Neural cell (in vitro differentiated cells): ENCODE measurements around the gene CPD.

Experiments
- CTCF ChIP-seq: fragments of 450-650 bp; IDR thresholded peaks from 2 replicates; pipeline ENCODE4 v1.5.1; 2014; ENCODE audit warnings: antibody characterized with exemption, mild to moderate bottlenecking, moderate library complexity; ENCODE audit not compliant: poor library complexity, severe bottlenecking
- RAD21 ChIP-seq: fragments of 450-650 bp; conservative IDR thresholded peaks from 2 replicates; pipeline ENCODE4 v1.6.1; 2014; ENCODE audit warnings: antibody characterized with exemption, mild to moderate bottlenecking, moderate library complexity
- TAF1 ChIP-seq: IDR thresholded peaks from 2 replicates; pipeline ENCODE4 v1.6.1; 2012; ENCODE audit warnings: low read depth

GRCh38 chr17:30369995-30370394 lies 8.7 kb upstream of the CPD start:
- no peak for TF ChIP-seq CTCF
- no peak for TF ChIP-seq TAF1
- TF ChIP-seq RAD21 = no peak
